B cell (primary cell): ENCODE results near the gene RRAS2. TPM values are rescaled to one million over a fixed set of nuclear protein-coding genes. Genes with fewer than 3 reads are reported as not detected.

Experiments
- ATAC-seq: fragments of 200-7000 bp; cut with Tn5 transposase; one replicate; pipeline ENCODE4 v1.10.0; 2021; ENCODE audit warnings: low read depth, mild to moderate bottlenecking, moderate number of reproducible peaks, moderate library complexity
- CTCF ChIA-PET: fragments of 350-600 bp; sonication (Branson Sonifier 250); formaldehyde crosslinking; loops from one replicate; lab custom pipeline; 2021; ENCODE audit warnings: antibody characterized with exemption, inconsistent platforms; lab: Charles Lee
- POLR2A ChIA-PET: fragments of 350-600 bp; sonication (Branson Sonifier 250); formaldehyde crosslinking; loops from one replicate; lab custom pipeline; 2021; ENCODE audit warnings: antibody characterized with exemption; lab: Charles Lee
- DNase-seq: peaks from one replicate; pipeline ENCODE4 v3.0.0; 2013
- H2AFZ ChIP-seq: 2 replicates; pipeline ENCODE4 v1.6.1; 2012; ENCODE audit warnings: mild to moderate bottlenecking, low read depth, low read length; ENCODE audit not compliant: insufficient read depth, poor library complexity, severe bottlenecking
- H3K27ac ChIP-seq, 2 donors: 1 replicate in 1 of 2; 2 replicates in 1 of 2; pipeline ENCODE4 v1.5.1; 2012 to 2013; ENCODE audit warnings: low read length in 2 of 2, mild to moderate bottlenecking in 2 of 2, moderate library complexity in 1 of 2
- H3K27me3 ChIP-seq, 4 experiments: fragments of 200-600 bp in 1 of 4; sonication (generic) in 1 of 4; replicated peaks in 1 of 4; 1 replicate in 2 of 4; 2 replicates in 2 of 4; pipeline versions ENCODE4 v1.6.1 to v1.7.0; 2013 to 2016; ENCODE audit warnings: low read length in 3 of 4, mild to moderate bottlenecking in 2 of 4, mixed read lengths in 1 of 4, moderate library complexity in 1 of 4; ENCODE audit not compliant: insufficient read depth in 4 of 4, control insufficient read depth in 3 of 4; ENCODE audit errors: control extremely low read depth in 1 of 4
- H3K36me3 ChIP-seq, 2 experiments: replicated peaks in 1 of 2; 1 replicate in 1 of 2; 2 replicates in 1 of 2; pipeline versions ENCODE4 v1.6.1 to v1.7.1; 2013; ENCODE audit warnings: low read length in 1 of 2; ENCODE audit not compliant: insufficient read depth in 2 of 2, control insufficient read depth in 1 of 2; ENCODE audit errors: control extremely low read depth in 1 of 2, extremely low read depth in 1 of 2
- H3K4me1 ChIP-seq, 2 donors: fragments of 200-600 bp in 1 of 2; sonication (generic) in 1 of 2; 1 replicate in 1 of 2; 2 replicates in 1 of 2; pipeline versions ENCODE4 v1.5.1 to v1.6.1; 2013 to 2017; ENCODE audit warnings: low read length in 2 of 2; ENCODE audit not compliant: control insufficient read depth in 2 of 2, insufficient read depth in 2 of 2
- H3K4me2 ChIP-seq: replicated peaks from 2 replicates; pipeline ENCODE3; 2012; ENCODE audit warnings: mild to moderate bottlenecking, low read depth, low read length; ENCODE audit not compliant: poor library complexity, severe bottlenecking
- H3K4me3 ChIP-seq, 5 experiments: fragments of 200-600 bp in 1 of 5; sonication (generic) in 1 of 5; 1 replicate in 3 of 5; 2 replicates in 2 of 5; pipeline versions ENCODE4 v1.5.1 to v1.7.0; 2011 to 2016; ENCODE audit warnings: low read length in 4 of 5, mild to moderate bottlenecking in 4 of 5, low read depth in 2 of 5, control low read depth in 1 of 5, moderate library complexity in 1 of 5; ENCODE audit not compliant: insufficient read depth in 1 of 5; ENCODE audit errors: control extremely low read depth in 1 of 5, extremely low read depth in 1 of 5
- H3K79me2 ChIP-seq: fragments of 200-600 bp; sonication (generic); one replicate; pipeline ENCODE4 v1.6.0; 2016; ENCODE audit warnings: low read length; ENCODE audit not compliant: control insufficient read depth, insufficient read depth
- H3K9ac ChIP-seq: fragments of 200-600 bp; sonication (generic); 2 replicates; pipeline ENCODE4 v1.6.1; 2017; ENCODE audit warnings: mild to moderate bottlenecking, low read length, moderate library complexity
- H3K9me3 ChIP-seq, 3 donors: one replicate each; pipeline versions ENCODE4 v1.6.1 to v1.7.1; 2013; ENCODE audit warnings: low read length in 2 of 3; ENCODE audit not compliant: control insufficient read depth in 2 of 3, insufficient read depth in 1 of 3; ENCODE audit errors: control extremely low read depth in 1 of 3
- H4K20me1 ChIP-seq: 2 replicates; pipeline ENCODE4 v1.6.0; 2012; ENCODE audit warnings: mild to moderate bottlenecking, low read length; ENCODE audit not compliant: insufficient read depth, control insufficient read depth, poor library complexity, severe bottlenecking
- H3K27ac Mint-ChIP-seq: one replicate; pipeline ENCODE4 v1.8.0; 2021; ENCODE audit warnings: mixed read lengths
- H3K27me3 Mint-ChIP-seq: one replicate; pipeline ENCODE4 v1.8.0; 2021; ENCODE audit warnings: mixed read lengths
- H3K4me1 Mint-ChIP-seq: one replicate; pipeline ENCODE4 v1.8.0; 2021; ENCODE audit warnings: mixed read lengths
- H3K4me3 Mint-ChIP-seq: one replicate; pipeline ENCODE4 v1.8.0; 2021; ENCODE audit warnings: mixed read lengths
- H3K9me3 Mint-ChIP-seq: one replicate; pipeline ENCODE4 v1.8.0; 2022; ENCODE audit warnings: mixed read lengths; ENCODE audit not compliant: insufficient read depth
- EZH2 ChIP-seq: IDR thresholded peaks from 2 replicates; pipeline ENCODE4 v1.6.1; 2012; ENCODE audit warnings: borderline replicate concordance, low read depth, mild to moderate bottlenecking, moderate library complexity, low read length; ENCODE audit not compliant: insufficient read depth, poor library complexity, severe bottlenecking
- WGBS: methylation state at CpG from one replicate; pipeline ENCODE4 v1.1.5; 2013; ENCODE audit warnings: missing lambda C conversion rate; ENCODE audit not compliant: insufficient coverage; 5-methylcytosine and 5-hydroxymethylcytosine counted together
- intact Hi-C: fragments of 100-400 bp; cut with micrococcal nuclease; formaldehyde crosslinking; loops from one replicate; pipeline ENCODE4 v1.10.0; 2022
- polyA plus RNA-seq: library from polyadenylated mRNA; depleted of rRNA; stranded (reverse); fragments of >200 nt; gene quantifications from 2 replicates; pipeline ENCODE4 v1.2.3, GENCODE V29; 2012
- total RNA-seq, 2 donors: library from RNA; stranded (reverse); fragments of 120-200 nt in 1 of 2; gene quantifications; 1 replicate in 1 of 2; 2 replicates in 1 of 2; pipeline versions ENCODE4 v1.2.3 to v1.2.4, GENCODE V29; 2013 to 2022
- TF ChIP-seq, protein P1 (sequence below): fragments of 200-600 bp; IDR thresholded peaks from one replicate; pipeline ENCODE4 v1.8.0; 2022; ENCODE audit warnings: antibody characterized with exemption, mild to moderate bottlenecking

RRAS2 gene
- total and polyA plus RNA-seq, 2 donors (not counting 1 experiment from before 2014, with no cell fraction given) = 31.8 to 72.4 TPM

DNA sequence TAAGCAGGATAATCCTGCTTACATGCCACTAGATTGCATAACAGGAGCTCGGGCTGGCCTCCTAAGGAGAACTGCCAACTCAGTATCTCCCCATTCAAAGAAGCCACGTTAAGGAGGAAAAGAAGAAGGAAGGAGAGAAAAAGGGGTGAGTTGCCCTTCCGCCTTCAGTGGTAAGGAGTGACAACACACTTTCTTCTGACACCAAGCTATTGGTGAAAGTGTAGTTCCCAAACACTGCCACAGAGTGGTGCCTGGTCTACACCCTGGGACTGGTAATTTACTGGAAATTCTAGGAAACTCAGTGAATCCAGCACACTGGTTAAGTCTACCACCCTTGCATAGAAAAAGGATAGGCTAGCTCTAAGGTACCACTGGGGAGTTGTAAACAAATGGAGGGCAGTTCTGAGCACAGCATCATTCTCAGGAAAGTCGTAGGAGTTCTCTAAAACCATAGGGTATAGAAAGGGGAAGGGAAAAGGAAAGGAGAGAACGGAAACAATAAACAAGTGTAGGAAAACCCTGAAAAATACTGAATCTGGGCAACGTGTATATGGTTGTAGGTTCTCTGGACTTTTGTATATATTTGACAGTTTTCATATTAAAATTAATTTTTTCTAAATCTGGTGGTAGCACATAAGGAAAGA, 58.2 kb downstream of the RRAS2 start:
- H4K20me1 ChIP-seq = peaks cover 84% of the 10 kb centered on the region
- H3K9ac ChIP-seq = peak overlapping the region; percentile 9
- no peak overlapping the region for H2AFZ ChIP-seq
- Mint-ChIP-seq H3K27ac (no peak overlapping the region), H3K27me3 (no peaks in the 10 kb centered on the region), H3K4me3 (no peak overlapping the region), H3K9me3 (no peaks in the 10 kb centered on the region), H3K4me1 (peaks cover 59% of the 10 kb centered on the region)
- DNase-seq (peak; percentile 75), ATAC-seq (peak; percentile 93)
- H3K4me2 ChIP-seq = peak overlapping the region; percentile 41
- peaks cover 45 to 64% of the 10 kb centered on the region in 2 donors for H3K4me1 ChIP-seq
- no peak overlapping the region for H3K27ac ChIP-seq
- WGBS = 42% methylated on average over 2 of the region's 6 CpGs
- POLR2A ChIA-PET = no interaction called here
- peaks cover 97% of the 10 kb centered on the region for H3K79me2 ChIP-seq
- H3K36me3 ChIP-seq = no peaks in the 10 kb centered on the region
- H3K27me3 ChIP-seq = no peaks in the 10 kb centered on the region
- no peaks in the 10 kb centered on the region for H3K9me3 ChIP-seq
- intact Hi-C loops = loop anchor here (1.0 kb wide), 3 partner anchors 59 to 155 kb away; partner anchors contain the start of gene RRAS2
- H3K4me3 ChIP-seq = no peak overlapping the region
- TF ChIP-seq, protein P1, sequence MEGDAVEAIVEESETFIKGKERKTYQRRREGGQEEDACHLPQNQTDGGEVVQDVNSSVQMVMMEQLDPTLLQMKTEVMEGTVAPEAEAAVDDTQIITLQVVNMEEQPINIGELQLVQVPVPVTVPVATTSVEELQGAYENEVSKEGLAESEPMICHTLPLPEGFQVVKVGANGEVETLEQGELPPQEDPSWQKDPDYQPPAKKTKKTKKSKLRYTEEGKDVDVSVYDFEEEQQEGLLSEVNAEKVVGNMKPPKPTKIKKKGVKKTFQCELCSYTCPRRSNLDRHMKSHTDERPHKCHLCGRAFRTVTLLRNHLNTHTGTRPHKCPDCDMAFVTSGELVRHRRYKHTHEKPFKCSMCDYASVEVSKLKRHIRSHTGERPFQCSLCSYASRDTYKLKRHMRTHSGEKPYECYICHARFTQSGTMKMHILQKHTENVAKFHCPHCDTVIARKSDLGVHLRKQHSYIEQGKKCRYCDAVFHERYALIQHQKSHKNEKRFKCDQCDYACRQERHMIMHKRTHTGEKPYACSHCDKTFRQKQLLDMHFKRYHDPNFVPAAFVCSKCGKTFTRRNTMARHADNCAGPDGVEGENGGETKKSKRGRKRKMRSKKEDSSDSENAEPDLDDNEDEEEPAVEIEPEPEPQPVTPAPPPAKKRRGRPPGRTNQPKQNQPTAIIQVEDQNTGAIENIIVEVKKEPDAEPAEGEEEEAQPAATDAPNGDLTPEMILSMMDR = peak; percentile 80
- no peak for TF ChIP-seq EZH2
- CTCF ChIA-PET = interaction anchor here (0.6 to 12.4 kb wide), 54 partner anchors 9 to 607 kb away, joined by 3 to 474 read pairs (median 5); no protein-coding TSS in a partner anchor

DNA sequence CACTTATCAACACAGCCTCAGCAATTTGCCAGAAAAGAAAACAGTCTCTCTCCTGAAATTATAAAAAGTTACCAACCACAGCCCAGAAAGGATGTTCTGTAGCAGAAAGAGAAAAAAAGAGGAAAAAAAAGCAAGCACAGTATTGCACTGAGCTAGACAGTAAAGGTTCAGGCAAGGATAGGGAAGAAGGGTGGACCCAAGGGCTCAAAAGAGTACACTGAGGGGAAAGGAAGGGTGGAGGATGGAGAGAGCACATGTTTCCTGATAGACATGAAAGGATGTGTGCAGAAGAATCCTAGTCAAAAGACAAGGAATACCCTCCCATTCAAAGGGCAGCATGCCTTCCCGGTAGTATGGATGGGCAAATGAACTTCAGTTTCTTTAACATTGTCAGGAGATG, 59.1 kb downstream of the RRAS2 start:
- ChIA-PET POLR2A (no interaction called here), CTCF (interaction anchor here (0.5 to 12.4 kb wide), 26 partner anchors 11 to 608 kb away, joined by 3 to 474 read pairs (median 6); no protein-coding TSS in a partner anchor)
- no peak for ATAC-seq
- Histone ChIP-seq H3K36me3 (peaks cover 0 to 3% of the 10 kb centered on the region in 2 experiments), H3K9me3 (no peaks in the 10 kb centered on the region), H4K20me1 (peaks cover 79% of the 10 kb centered on the region), H3K27ac (peak overlapping the region in 1 of 2 donors; percentile 16), H3K27me3 (no peaks in the 10 kb centered on the region), H3K4me3 (no peak overlapping the region), H3K9ac (no peak overlapping the region), H3K4me2 (peak overlapping the region; percentile 21), H3K79me2 (peaks cover 93% of the 10 kb centered on the region), H3K4me1 (peaks cover 45 to 56% of the 10 kb centered on the region in 2 donors), H2AFZ (no peak overlapping the region)
- DNase-seq = no peak
- no CpG with 5 or more reads among the region's 1 CpG for WGBS
- Mint-ChIP-seq H3K4me3 (no peak overlapping the region), H3K27ac (no peak overlapping the region), H3K27me3 (no peaks in the 10 kb centered on the region), H3K4me1 (peaks cover 55% of the 10 kb centered on the region), H3K9me3 (no peaks in the 10 kb centered on the region)
- TF ChIP-seq, protein P1 = no peak
- TF ChIP-seq EZH2 = no peak
- intact Hi-C loops = loop anchor here (1.0 kb wide), 3 partner anchors 59 to 155 kb away; partner anchors contain the start of gene RRAS2
